Right hindlimb (tissue), 1 donor: ENCODE results near the gene METTL14.
"Not testable (repeated sequence)": the region's sequence is repeated elsewhere in the genome, so short reads cannot be mapped to it uniquely, and the experiment has no call there.

Source experiments
- DNase-seq: peaks from one replicate; pipeline ENCODE4 v3.0.0-alpha.2; 2018

Gene METTL14

DNA sequence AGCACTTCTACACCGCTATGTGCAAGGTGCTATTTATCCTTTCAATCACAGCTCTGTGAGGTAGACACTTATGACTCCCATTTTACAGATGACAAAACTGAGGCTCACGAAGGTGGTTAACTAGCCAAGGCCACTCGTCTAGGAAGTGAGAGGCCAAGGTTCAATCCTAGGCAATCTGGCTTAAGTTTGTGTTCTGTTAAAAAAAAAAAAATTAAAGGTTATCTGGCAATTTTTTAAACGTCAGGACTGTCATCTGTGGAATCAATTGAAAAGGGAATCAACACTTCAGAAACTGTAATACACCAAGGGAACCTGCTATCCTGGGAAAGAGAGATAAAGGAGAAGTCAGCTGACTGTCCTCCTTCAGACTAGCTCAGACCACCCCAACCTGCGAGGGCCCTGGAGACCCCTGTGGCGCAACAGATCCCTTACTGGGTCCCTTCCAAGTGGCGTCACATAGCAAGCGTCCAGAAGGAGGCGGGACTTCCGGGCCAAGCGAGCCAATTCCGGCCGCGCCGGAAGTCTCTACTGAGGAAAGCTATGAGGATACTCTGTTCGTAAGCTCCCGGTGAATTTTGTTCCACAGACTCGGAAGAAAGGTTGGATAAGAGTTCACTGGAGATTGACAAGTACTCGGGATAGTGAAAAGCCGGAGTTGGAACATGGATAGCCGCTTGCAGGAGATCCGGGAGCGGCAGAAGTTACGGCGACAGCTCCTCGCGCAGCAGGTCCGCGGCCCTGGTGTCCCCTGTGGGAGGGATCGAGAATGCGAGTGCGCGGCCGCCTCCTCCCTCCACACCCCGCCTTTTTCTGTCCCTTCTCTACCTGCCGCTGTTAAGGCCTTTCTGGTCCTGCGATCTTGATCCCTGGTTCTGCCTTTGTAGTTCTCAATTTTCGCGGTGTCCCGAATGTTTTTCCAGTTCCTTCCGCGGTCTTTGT is at the start of gene METTL14:
METTL14 (plus strand) TSS at position 520 of the 939 bp plus-strand sequence; CDS start at position 663, 143 bp downstream.
- DNase-seq, result peak; percentile 96

DNA sequence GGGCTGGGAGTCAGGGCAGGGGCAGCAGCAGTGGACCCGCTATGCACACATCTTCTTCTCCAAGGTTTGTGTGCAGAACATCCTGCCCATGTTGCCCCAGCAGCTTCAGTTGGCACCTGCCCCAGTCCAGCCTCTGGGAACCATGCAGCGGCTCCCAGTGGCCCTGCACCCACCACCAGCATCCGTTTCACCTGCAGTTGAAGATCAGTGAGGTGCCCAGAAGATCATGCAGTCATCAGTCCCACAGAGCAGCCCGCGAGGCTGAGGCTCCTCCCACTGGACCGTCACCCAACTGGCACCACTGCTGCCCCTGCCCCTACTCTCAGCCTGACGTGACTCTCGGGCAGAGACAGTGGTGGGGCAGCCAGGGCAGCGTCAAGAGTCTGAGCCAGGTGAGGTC is 49.1 kb upstream of the METTL14 start:
- not testable (repeated sequence) for DNase-seq

DNA sequence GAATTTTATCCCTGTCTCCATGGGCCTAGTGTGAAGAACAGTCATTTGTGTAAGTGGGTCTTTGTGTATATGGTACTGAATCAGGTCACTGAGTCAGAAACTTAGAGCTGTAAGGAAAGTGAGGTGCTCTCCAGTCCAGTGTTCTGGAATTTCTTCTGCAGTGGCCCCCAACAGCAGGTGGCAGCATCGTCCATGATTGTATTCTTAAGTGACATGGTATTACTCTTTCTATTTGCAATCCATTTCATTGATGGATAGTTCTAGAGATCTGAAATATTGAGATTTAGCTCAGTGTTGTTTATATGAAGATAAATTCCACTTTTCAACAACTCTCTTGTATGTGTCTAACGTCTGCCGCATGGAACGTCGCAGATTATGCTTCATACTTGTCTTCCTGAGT is 20.5 kb upstream of the METTL14 start:
- DNase-seq, result not testable (repeated sequence)

DNA sequence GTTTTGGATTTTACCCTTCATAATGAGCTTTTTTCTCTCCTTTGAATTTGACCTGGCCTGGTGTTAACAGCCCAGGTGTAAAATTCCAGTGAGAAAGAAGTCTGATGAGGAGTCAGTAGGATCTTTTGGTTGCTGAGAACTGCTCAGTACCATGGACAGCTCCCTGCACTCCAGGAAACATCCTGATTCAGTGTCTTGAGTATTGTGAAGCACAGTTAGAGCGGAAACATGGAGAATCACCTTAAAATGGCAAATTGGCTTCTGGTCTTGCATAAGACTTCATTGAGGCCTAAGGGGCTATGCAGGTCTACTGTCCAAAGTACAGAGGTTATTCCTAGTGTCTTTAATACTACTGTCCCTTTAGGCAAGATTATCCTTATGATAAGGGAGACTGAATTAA is 16.0 kb upstream of the METTL14 start:
- DNase-seq, result peak; percentile 66

DNA sequence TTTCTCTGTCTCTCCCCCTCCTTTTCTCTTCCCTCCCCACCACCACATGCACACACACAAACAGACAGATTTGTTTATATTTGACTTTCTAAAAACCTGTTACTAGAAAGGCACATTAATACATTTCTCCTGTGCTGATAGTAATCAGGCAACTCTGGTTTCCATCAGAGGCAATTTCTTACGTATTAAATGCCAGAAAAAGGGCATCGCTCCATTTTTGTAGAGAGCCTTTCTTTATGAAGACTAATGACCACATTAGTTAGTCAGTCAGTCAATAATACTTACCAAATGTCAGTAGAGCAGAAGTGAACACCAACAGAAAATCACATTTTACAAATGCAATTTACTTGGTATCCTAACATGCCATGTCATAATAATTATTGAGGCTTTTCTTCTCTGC is 14.2 kb upstream of the METTL14 start:
- DNase-seq, result not testable (repeated sequence)

DNA sequence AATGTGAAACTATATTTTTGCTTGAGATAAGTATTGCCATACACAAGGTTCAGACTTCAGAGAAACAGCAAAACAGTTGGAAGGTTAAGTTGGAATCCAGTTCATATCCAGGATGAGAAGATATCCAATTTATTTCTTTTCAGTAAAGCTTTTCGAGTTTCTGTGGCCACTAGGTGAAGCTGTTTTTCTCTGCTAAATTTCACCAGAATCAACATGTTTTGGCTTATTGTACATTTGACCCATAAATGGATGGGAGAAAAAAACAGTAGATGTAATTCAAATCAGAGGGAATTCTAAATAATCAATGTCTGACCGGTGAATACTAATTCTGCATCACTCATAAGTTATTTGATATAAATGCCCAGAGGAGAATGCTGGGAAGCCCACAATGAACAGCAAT is 9.1 kb upstream of the METTL14 start:
- DNase-seq, result no peak

DNA sequence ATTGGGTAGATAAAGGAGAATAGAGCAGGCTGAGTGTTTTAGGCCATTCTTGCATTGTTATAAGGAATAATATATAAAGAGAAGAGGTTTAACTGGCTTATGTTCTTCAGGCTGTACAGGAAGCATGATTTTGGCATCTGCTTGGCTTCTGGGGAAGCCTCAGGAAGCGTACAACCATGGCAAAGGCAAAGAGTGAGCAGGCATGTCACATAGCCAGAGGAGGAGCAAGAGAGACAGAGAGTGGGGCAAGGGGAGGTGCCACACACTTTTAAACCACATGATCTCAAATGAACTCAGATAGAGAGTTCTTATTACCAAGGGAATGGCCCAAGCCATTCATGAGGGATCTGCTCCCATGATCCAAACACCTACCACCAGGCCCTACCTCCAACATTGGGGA is 4.4 kb upstream of the METTL14 start:
- no peak for DNase-seq

DNA sequence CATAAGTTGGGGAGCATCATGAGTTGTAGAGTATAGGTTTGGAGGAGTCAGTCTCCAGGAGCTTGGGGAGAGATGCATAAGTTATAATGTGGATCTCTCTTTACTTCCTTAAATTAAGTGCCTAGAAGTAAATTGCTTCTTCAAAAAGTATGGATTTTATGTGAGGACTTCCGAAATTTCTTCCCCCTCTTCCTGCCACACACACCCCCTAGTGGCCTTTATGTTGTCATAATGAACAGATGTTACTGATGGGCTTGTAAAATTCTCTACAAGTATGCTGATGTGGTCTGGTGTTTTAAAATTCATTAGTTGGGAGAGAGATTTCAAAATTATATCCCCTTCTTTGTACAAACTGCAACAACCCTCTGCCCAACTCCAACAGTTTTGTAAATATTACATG is 2.3 kb upstream of the METTL14 start:
- no peak for DNase-seq

DNA sequence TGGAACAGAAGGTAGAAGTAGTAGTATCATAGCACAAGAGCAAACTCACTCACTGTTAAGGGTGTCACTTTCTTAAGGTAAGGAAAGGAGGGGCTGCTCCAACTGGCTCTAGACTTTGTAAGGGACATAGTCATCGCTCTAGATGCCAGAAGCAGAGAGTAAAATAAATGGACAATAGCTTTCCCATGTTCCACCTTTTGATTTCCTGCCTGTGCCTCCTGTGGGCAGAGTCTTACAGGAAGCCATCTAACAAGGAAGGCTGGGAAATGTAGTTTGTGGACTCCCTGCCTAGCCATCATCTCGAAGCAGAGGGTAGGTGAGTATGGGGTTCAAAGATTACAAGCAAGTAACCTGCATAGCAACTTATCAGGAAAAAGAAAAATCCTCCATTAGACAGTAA is 1.7 kb upstream of the METTL14 start:
- DNase-seq, result no peak

DNA sequence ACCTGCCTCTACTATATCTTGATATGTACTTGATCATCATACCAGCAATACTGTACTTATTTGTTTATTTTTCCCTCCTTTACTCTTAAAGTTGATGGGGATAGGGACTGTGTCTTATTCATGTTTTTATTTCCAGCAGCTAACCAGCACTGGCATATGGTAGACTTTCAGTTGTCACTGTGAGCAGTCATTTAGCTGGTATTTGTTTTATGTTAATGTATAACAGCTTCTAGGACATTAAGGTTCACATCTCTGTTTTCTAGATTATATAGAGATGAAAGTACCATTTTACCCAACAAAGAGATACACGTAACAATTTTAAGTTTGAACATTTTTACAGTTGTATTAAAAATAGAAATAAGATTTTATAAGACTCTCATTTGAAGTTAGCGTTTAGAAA is 17.9 kb downstream of the METTL14 start:
- no peak for DNase-seq

DNA sequence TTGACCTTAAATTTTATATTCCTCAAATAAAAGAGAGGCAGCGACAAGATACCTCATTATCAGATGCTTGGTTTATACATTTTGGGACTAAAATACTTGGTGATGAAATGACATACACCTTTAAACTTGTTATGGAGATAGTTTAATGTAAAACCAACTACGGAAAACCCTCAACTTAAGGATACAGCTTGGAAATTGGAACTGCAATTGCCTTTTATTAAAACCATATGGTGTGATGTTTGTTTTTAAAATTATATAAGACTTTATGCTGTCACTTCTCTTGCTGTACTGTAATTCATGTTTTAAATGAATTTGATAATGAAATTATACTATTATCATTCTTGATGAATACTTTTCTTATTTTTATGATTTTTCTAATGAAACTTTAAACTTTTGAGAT is 25.9 kb downstream of the METTL14 start:
- no peak for DNase-seq

DNA sequence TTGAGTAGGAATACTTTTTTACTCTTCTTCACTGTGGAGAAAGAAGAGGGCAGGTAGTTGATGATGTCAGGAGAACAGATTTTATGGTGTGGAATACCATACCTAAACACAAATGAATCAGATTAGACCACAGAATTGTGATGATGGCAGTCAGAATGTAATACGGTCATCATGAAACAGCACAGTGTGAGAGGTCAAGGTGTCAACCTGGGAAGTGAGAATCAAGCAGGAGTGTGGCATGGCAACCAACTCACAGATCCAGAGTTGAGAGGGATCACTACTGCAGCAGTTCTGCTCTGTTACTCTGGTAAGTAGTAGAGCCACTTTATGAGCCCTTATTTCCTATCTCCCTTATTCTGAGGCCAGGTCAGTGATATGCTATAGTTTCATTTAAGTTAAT is 27.7 kb downstream of the METTL14 start:
- no peak for DNase-seq

DNA sequence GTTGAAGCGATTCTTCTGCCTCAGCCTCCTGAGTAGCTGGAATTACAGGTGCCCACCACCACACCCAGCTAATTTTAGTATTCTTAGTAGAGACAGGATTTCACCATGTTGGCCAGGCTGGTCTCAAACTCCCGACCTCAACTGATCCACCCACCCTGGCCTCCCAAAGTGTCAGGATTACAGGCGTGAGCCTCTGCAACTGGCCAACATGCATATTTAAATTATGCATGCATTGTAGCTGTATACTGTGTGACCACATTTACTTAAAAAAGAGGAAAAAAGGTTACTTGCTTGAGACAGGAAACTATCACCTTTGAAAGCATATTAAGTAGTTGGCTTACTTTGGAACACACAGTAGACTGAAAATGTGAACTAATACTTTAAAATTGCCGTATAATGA is 29.5 kb downstream of the METTL14 start:
- DNase-seq, result no peak

DNA sequence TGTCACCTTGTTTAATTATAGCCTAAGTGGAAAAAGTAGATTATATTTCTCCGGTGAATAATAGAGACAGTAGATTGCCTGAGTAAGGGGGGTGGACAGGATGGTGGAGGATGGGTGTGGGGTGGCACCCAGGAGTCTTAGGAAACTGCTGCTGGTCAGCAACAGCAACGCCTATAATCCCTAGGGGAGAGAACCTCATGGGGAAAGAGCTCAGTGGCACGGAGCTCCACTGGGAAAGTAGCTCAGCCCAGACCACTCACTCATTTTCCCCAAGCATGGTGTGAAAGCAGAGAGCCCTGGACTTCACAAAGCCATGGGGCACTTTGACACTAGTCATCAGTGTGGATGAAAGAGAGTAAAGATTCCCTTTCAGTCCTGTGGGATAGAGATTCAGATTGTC is 31.1 kb downstream of the METTL14 start:
- no peak for DNase-seq

DNA sequence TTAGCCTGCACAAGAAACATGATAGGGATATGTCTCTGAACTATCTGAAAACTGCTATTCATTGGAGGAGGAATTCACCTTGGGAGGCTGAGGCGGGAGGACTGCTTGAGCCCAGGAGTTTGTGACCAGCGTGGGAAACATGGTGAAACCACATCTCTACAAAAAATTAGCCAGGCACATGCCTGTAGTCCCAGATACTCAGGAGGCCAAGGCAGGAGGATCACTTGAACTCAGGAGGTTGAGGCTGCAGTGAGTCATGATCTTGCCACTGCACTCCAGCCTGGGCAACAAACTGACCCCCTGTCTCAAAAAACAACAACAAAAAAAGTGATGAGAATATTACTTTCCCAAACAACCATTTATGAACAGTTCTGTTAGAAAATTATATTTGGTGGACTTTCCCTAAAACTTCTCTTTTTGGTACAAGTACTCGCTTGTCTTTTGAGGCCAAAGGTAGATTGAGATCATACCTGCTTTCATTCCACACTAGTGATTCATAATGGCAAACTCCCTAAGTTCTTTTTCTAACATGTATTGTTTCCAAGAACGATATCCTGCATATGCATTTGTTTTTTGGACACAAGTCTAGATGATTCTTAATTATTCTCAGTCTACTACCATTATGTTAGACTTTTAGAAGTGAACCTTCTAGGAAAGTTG is 33.4 kb downstream of the METTL14 start:
- no peak for DNase-seq

DNA sequence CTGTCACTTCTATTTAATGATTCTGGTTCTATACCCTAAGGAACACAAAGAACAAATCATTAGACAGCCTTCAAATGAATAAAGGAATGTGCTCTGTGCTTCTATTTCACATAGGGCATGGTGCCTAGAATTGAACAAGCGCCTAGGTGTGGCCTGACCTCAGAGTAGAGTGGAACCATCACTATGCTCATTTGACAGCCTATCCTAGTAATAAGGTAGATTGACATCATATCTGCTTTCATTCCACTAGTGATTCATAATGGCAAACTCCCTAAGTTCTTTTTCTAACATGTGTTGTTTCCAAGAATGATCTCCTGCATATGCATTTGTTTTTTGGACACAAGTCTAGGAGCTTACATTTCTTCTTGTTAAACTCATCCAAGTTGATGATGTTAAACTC is 36.6 kb downstream of the METTL14 start:
- no peak for DNase-seq

DNA sequence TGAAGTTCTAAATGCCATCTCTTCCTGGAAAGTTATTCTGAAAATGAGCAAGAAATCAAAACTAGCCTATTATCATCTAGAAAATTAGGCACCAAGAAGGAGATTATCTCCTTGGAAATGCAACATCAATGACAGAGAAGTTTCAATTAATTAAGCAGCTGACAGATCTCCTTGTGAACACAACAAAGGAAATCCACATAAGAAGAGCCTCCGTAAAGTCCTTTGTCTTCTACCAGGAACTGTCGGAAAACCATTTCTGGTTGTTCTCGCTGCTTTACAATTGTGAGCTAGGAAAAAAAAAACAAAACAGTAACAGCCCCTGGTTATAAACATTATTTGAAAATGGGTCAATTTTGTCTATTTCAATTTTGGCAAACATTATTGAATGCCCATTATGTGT is 38.2 kb downstream of the METTL14 start:
- DNase-seq, result no peak

DNA sequence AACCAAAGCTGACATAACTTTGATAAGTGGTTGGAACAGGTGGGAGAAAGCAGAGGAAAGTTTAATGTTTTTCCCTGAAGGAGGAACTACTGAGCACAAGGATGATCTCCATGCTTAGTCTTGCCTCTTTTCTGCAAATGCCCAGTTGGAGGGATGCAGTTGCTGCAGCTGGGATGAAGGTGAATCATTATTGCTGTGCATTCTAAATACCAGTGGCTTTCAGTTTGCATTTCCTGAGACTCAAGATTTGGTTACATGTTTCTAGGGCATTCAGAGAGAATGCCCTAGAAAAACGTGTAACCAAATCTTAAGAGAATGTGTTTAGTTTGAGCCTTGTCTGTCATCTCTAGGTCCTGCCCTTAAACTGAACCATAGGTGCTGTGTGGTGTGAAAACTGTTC is 42.2 kb downstream of the METTL14 start:
- no peak for DNase-seq

DNA sequence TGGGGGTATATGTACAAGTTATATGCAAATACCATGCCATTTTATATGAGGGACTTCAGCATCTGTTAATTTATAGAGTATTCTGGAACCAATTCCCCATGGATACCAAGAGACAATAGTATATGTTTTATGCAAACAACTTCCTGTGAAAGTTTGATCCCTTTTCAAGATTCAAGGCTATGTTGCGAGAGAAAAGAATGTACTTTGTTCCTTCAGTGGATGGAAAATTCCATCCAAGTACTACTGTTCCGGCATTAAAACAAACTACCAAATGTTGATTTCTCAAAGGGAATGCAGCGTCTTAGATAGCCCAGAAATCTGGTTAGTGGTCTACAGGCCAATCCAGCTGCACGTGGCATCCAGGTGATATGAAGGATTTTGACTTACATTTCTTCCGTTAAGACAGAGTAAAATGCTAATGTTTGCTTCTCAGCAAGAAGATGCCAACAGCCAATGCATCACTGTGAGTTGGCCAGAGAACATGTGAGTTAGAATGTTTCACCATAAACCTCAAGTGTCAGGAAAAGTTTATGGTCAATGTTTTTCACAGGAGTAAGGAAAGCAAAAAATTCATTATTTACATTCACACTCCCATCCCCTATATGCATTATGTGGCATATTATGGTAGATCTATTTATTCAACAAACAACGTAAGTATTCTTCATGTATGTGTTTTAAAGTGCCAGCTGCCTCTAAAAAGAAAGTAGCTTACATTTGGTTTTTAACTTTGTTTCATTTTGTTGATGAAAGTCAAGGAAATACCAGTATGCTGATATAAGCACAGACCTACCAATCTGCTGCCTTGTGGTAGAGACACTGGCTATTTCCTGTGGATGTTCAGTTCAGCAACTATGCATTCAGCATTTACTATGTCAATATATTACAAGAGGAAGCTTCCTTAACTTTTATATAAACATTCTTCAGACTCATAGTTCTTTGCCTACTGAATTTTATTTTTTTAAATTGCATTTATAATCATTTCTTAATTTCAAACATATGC is 44.4 kb downstream of the METTL14 start:
- DNase-seq, result no peak

DNA sequence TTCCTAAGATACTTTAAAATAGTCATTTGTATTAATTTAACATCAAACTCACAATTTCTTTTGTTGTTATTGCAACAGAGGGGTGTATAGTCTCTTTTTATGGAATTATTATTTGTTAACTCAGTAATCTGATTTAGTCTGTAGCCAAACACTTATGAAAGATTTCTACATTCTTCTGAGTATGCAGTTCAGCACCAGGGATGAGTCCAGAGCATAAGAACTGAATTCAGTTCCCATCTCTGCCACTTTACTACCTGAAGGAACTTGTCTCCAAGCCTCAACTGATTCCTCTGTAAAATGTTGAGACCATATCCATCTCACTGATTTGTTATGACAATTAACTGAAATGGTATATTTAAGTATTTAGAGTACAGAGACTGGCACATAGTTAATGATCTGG is 45.5 kb downstream of the METTL14 start:
- no peak for DNase-seq

DNA sequence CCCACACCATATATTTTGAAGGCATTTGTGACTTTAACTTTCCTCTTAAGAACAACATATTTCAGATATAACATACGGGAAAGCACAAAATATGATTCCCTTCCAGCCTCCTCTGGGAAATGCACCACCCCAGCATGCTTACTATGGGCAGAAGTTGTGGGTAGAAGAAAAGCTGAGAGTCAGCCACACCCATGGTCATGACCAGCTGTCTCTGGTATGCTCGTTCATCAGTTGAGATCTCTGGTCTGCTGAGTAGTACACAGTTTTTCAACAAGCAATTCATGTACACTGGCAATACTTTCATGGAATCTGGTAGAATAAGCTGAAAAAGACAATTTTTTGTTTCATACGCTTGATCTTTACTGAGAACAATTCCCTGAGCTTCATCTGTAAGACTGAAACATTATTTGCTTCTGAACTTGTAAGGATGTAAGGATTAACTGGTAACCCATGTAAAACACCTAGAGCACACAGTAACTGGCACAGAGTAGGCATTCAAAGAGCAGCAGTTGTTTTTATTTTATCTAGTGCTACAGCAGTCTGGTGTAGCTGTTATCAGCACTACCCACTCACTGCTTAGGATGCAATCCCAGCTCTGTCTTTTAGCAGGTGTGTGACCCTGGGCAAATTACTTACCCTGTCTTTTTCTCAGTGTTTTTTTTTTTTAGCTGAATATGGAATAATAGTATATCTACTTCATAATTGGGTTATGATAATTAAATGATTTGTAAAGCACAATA is 47.6 kb downstream of the METTL14 start:
- no peak for DNase-seq

DNA sequence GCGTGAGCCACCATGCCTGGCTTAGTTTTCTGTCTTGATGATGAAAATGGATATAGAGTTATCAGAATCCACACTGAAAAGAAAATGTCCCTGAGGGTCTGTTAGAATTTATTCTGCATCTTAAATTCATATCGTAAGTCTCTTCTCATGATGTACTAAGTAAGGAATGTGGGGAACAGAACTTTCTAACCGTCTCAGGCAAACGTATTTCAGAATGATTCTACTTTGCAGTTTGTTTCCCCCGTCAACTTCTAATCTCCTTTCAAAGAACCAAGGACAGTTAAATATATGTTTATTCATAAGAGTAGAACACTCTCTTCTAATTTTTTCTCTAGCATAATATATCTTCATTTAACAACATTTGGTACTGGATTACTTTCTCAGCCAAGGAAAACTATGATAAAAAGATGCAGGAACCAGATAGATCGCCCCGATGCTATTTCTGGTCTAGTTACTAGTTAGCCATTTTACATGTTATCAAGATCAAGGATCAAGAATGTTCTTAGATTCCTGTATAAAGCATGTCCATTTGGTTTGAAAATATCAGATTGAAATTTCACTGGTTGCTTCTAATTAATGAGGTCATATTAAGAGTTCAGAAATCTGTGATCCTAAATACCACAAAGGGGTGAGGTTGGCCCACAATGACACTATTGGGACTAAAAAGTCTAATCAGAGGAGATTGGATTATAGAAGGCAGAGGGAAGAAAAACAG is 49.5 kb downstream of the METTL14 start:
- DNase-seq, result no peak
